CD8-positive, alpha-beta memory T cell (primary cell): ENCODE results near the gene MICU1. TPM values are rescaled to one million over a fixed set of nuclear protein-coding genes. Genes with fewer than 3 reads are reported as not detected.
"Not testable (repeated sequence)": the region's sequence is repeated elsewhere in the genome, so short reads cannot be mapped to it uniquely, and the experiment has no call there.

ENCODE experiments used
- CTCF ChIA-PET: fragments of 350-600 bp; sonication (Branson Sonifier 250); formaldehyde crosslinking; loops from one replicate; lab custom pipeline; 2021; ENCODE audit warnings: antibody characterized with exemption; lab: Charles Lee
- POLR2A ChIA-PET: fragments of 350-600 bp; sonication (Branson Sonifier 250); formaldehyde crosslinking; loops from one replicate; lab custom pipeline; 2021; ENCODE audit warnings: antibody characterized with exemption; lab: Charles Lee
- DNase-seq, 5 donors: peaks; one replicate each; pipeline versions ENCODE4 v3.0.0 to v3.0.0-alpha.2; 2020 to 2022; ENCODE audit warnings: mixed read lengths in 1 of 5
- H3K27ac ChIP-seq: one replicate; pipeline ENCODE4 v1.7.0; 2013; ENCODE audit warnings: low read depth, mild to moderate bottlenecking, low read length, moderate library complexity
- H3K27me3 ChIP-seq: 2 replicates; pipeline ENCODE4 v1.7.0; 2013; ENCODE audit warnings: low read length, mild to moderate bottlenecking; ENCODE audit not compliant: insufficient read depth, poor library complexity, severe bottlenecking
- H3K36me3 ChIP-seq: 2 replicates; pipeline ENCODE4 v1.7.0; 2013; ENCODE audit warnings: mild to moderate bottlenecking, low read length, moderate library complexity; ENCODE audit not compliant: insufficient read depth
- H3K4me1 ChIP-seq: 2 replicates; pipeline ENCODE4 v1.7.0; 2013; ENCODE audit warnings: mild to moderate bottlenecking, low read length, moderate library complexity; ENCODE audit not compliant: insufficient read depth
- H3K4me3 ChIP-seq: 2 replicates; pipeline ENCODE4 v1.7.0; 2013; ENCODE audit warnings: mild to moderate bottlenecking, low read length
- H3K9me3 ChIP-seq: 2 replicates; pipeline ENCODE4 v1.7.0; 2013; ENCODE audit warnings: mild to moderate bottlenecking, low read length
- H3K27ac Mint-ChIP-seq, 8 donors: one replicate each; pipeline ENCODE4 v1.8.0; 2020 to 2021; ENCODE audit warnings: mixed read lengths in 8 of 8, mild to moderate bottlenecking in 6 of 8, inconsistent platforms in 3 of 8, moderate library complexity in 3 of 8
- H3K27me3 Mint-ChIP-seq, 2 donors: one replicate each; pipeline ENCODE4 v1.8.0; 2020 to 2021; ENCODE audit warnings: mixed read lengths in 2 of 2, mild to moderate bottlenecking in 1 of 2, moderate library complexity in 1 of 2
- H3K36me3 Mint-ChIP-seq, 3 donors: one replicate each; pipeline ENCODE4 v1.8.0; 2020 to 2021; ENCODE audit warnings: mixed read lengths in 3 of 3, inconsistent platforms in 1 of 3, mild to moderate bottlenecking in 1 of 3
- H3K4me1 Mint-ChIP-seq, 3 donors: one replicate each; pipeline ENCODE4 v1.8.0; 2020 to 2021; ENCODE audit warnings: mixed read lengths in 3 of 3, inconsistent platforms in 1 of 3, mild to moderate bottlenecking in 1 of 3
- H3K4me3 Mint-ChIP-seq, 7 donors: one replicate each; pipeline ENCODE4 v1.8.0; 2020 to 2021; ENCODE audit warnings: mixed read lengths in 7 of 7, mild to moderate bottlenecking in 6 of 7, moderate library complexity in 4 of 7, inconsistent platforms in 2 of 7
- H3K9me3 Mint-ChIP-seq, 5 donors: one replicate each; pipeline ENCODE4 v1.8.0; 2020 to 2022; ENCODE audit warnings: mixed read lengths in 5 of 5, mild to moderate bottlenecking in 3 of 5, moderate library complexity in 2 of 5, inconsistent platforms in 1 of 5
- polyA plus RNA-seq: library from polyadenylated mRNA; unstranded; fragments of 300-500 nt; fragmentation: Illumina TruSeq; gene quantifications from one replicate; pipeline ENCODE4 v1.2.3, GENCODE V29; 2021
- total RNA-seq, 2 experiments: library from RNA; stranded (reverse); gene quantifications; one replicate each; pipeline ENCODE4 v1.2.3, GENCODE V29; 2021

The MICU1 gene
- total and polyA plus RNA-seq, 3 experiments from 2014 or later = 25.3 to 27.9 (median 26.9) TPM

DNA sequence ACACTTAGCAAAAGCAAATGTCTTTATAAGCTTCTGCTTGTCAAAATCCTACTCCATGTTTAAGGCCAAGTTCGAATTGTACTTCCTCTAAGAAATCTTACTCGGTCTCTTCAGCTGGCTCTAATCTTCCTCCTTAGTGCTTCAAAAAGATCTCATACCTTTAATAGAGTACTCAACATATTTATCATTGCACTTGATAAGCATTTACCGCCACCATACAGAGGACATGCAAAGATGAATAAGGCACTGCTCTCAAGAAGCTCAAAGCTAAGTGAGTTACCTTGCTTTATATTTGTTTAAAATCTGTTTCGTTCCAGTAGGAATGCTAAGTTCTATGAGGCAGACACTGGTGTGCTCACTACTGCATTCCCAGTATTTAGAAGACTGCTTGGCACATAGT lies 209.2 kb downstream of the MICU1 start:
- no peaks in the 10 kb centered on the region for H3K27me3 ChIP-seq
- Mint-ChIP-seq H3K27me3 (peaks cover 0 to 1% of the 10 kb centered on the region in 2 donors), H3K4me1 (no peaks in the 10 kb centered on the region), H3K27ac (no peak overlapping the region), H3K4me3 (no peak overlapping the region), H3K9me3 (peaks cover 0 to 8% (median 2%) of the 10 kb centered on the region in 5 donors), H3K36me3 (peaks cover 10 to 34% (median 24%) of the 10 kb centered on the region in 3 donors)
- H3K4me3 ChIP-seq = no peak overlapping the region
- H3K36me3 ChIP-seq = no peaks in the 10 kb centered on the region
- H3K4me1 ChIP-seq = no peaks in the 10 kb centered on the region
- CTCF ChIA-PET = no interaction called here
- no peak overlapping the region for H3K27ac ChIP-seq
- no peak for DNase-seq
- POLR2A ChIA-PET = no interaction called here
- H3K9me3 ChIP-seq = no peaks in the 10 kb centered on the region

DNA sequence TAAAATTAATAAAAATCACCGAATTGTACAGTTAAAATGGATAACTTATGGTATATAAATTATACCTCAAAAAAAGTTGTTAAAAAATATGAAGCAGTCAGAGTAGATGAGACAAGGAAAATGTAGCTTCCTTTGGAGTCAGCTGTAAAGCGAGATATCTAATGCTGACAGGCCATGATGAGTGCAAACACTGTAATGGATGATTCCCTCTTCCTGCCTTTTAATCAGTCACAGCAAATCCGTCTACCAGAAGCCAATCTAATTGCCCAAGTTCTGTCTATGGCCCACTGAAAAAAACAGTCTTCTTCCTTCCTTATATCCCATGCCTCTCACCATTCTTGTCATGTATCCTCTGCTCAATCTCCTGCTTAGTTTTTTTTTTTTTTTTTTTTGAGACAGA lies 211.2 kb downstream of the MICU1 start:
- DNase-seq = no peak
- peaks cover 0 to 24% (median 18%) of the 10 kb centered on the region in 3 donors for H3K36me3 Mint-ChIP-seq
- H3K27me3 ChIP-seq = no peaks in the 10 kb centered on the region
- H3K4me1 ChIP-seq = no peaks in the 10 kb centered on the region
- H3K36me3 ChIP-seq = no peaks in the 10 kb centered on the region
- peaks cover 0 to 2% (median 0%) of the 10 kb centered on the region in 3 donors for H3K4me1 Mint-ChIP-seq
- no peak overlapping the region for H3K4me3 ChIP-seq
- H3K9me3 Mint-ChIP-seq = peaks cover 0 to 8% (median 0%) of the 10 kb centered on the region in 5 donors
- H3K27me3 Mint-ChIP-seq = no peaks in the 10 kb centered on the region
- H3K9me3 ChIP-seq = no peaks in the 10 kb centered on the region
- H3K27ac Mint-ChIP-seq = no peak overlapping the region
- H3K4me3 Mint-ChIP-seq = peak overlapping the region in 1 of 7 donors; percentile 19
- no peak overlapping the region for H3K27ac ChIP-seq
- ChIA-PET CTCF (no interaction called here), POLR2A (no interaction called here)

DNA sequence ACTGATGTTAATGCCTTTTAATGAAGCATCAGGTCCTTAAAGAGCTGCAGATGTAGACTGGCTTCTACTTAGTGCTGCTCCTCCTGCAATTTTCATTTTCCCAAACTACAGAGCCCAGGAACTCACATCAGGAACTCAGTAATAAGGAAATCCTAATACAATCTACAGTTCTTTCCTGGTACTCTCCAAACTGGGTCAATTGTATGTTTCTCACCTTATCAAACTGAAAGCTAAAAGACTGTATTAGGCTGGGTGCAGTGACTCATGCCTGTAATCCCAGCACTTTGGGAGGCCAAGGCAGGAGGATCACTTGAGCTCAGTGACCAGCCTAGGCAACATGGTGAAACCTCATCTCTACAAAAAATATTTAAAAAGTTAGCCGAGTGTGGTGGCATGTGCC lies 216.7 kb downstream of the MICU1 start:
- Mint-ChIP-seq H3K9me3 (no peaks in the 10 kb centered on the region), H3K27me3 (no peaks in the 10 kb centered on the region), H3K27ac (no peak overlapping the region), H3K4me3 (no peak overlapping the region), H3K4me1 (peaks cover 0 to 2% (median 0%) of the 10 kb centered on the region in 3 donors), H3K36me3 (peaks cover 0 to 25% (median 14%) of the 10 kb centered on the region in 3 donors)
- H3K4me1 ChIP-seq = no peaks in the 10 kb centered on the region
- no peaks in the 10 kb centered on the region for H3K27me3 ChIP-seq
- H3K4me3 ChIP-seq = no peak overlapping the region
- H3K27ac ChIP-seq = no peak overlapping the region
- ChIA-PET CTCF (no interaction called here), POLR2A (no interaction called here)
- no peak for DNase-seq
- H3K9me3 ChIP-seq = no peaks in the 10 kb centered on the region
- H3K36me3 ChIP-seq = no peaks in the 10 kb centered on the region

DNA sequence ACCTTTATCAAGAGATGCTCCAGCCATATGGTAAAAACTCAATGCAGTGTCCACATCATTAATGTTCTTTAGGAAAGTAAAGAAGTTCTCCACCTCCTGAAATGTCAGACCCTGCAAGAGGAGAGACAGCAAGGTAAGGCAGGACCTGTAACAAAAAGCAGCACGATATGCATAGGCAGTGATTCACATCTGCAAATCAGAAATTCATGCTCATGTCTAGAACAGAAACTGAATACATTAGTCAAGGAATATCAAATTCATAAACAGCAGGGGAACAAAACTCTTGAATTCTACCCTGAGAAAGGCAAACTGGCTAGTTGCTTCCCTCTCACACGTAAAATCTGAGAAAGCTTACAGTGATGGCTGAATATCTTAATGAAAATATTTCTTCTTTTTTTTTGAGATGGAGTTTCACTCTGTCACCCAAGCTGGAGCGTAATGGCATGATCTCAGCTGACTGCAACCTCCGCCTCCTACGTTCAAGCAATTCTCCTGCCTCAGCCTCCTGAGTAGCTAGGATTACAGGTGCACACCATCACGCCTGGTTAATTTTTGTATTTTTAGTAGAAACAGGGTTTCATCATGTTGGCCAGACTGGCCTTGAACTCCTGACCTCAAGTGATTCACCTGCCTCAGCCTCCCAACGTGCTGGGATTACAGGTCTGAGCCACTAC lies 217.8 kb downstream of the MICU1 start:
- Histone ChIP-seq H3K4me3 (no peak overlapping the region), H3K9me3 (no peaks in the 10 kb centered on the region), H3K27ac (no peak overlapping the region), H3K27me3 (no peaks in the 10 kb centered on the region), H3K36me3 (no peaks in the 10 kb centered on the region), H3K4me1 (no peaks in the 10 kb centered on the region)
- Mint-ChIP-seq H3K9me3 (no peaks in the 10 kb centered on the region), H3K36me3 (peaks cover 0 to 21% (median 14%) of the 10 kb centered on the region in 3 donors), H3K4me1 (peaks cover 0 to 2% (median 0%) of the 10 kb centered on the region in 3 donors), H3K27ac (peak overlapping the region in 1 of 8 donors; percentile 65), H3K4me3 (no peak overlapping the region), H3K27me3 (no peaks in the 10 kb centered on the region)
- ChIA-PET CTCF (no interaction called here), POLR2A (no interaction called here)
- DNase-seq = no peak

DNA sequence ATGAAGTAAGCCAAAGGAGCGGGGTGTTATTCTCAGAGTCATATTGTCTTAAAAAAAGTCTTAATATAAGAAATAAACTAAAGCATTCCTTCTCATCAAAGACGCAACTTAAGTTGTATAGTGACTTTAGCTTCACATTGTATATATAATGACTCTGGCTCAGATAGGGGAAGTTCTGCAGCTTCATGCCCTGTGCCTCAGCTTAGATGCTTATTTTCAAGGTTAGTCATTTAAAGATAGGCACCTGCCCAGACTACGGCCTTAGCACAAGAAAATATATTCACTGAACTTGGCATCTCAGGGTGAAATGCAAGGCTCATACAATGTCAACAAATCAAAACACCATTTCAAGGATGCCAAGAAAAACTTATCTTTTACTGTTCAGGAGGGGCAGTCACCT lies 218.4 kb downstream of the MICU1 start:
- no peak overlapping the region for H3K4me3 ChIP-seq
- ChIA-PET CTCF (no interaction called here), POLR2A (no interaction called here)
- no peaks in the 10 kb centered on the region for H3K27me3 ChIP-seq
- H3K9me3 Mint-ChIP-seq = no peaks in the 10 kb centered on the region
- no peaks in the 10 kb centered on the region for H3K36me3 ChIP-seq
- H3K4me1 Mint-ChIP-seq = peaks cover 0 to 2% (median 0%) of the 10 kb centered on the region in 3 donors
- H3K27ac Mint-ChIP-seq = no peak overlapping the region
- no peak for DNase-seq
- H3K27ac ChIP-seq = no peak overlapping the region
- no peaks in the 10 kb centered on the region for H3K9me3 ChIP-seq
- H3K4me3 Mint-ChIP-seq = no peak overlapping the region
- no peaks in the 10 kb centered on the region for H3K4me1 ChIP-seq
- peaks cover 0 to 21% (median 14%) of the 10 kb centered on the region in 3 donors for H3K36me3 Mint-ChIP-seq
- H3K27me3 Mint-ChIP-seq = no peaks in the 10 kb centered on the region

DNA sequence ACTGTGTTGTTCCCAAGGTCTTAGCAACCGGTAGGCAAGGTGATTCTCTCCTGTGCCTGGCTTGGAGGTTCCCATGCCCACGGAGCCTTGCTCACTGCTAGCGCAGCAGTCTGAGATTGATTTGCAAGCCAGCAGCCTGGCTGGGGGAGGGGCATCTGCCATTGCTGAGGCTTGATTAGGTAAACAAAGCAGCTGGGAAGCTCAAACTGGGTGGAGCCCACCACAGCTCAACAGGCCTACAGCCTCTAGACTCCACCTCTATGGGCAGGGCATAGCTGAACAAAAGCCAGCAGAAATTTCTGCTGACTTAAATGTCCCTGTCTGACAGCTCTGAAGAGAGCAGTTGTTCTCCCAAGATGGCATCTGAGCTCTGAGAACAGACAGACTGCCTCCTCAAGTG lies 230.3 kb downstream of the MICU1 start:
- H3K36me3 ChIP-seq, H3K9me3 ChIP-seq, CTCF ChIA-PET, H3K4me3 Mint-ChIP-seq, H3K4me1 ChIP-seq, H3K27ac ChIP-seq, H3K4me1 Mint-ChIP-seq, H3K27me3 Mint-ChIP-seq, H3K27me3 ChIP-seq, POLR2A ChIA-PET, DNase-seq, H3K9me3 Mint-ChIP-seq, H3K27ac Mint-ChIP-seq, H3K4me3 ChIP-seq: not testable (repeated sequence)
- H3K36me3 Mint-ChIP-seq = peaks cover 15 to 21% (median 15%) of the 10 kb centered on the region in 3 donors

DNA sequence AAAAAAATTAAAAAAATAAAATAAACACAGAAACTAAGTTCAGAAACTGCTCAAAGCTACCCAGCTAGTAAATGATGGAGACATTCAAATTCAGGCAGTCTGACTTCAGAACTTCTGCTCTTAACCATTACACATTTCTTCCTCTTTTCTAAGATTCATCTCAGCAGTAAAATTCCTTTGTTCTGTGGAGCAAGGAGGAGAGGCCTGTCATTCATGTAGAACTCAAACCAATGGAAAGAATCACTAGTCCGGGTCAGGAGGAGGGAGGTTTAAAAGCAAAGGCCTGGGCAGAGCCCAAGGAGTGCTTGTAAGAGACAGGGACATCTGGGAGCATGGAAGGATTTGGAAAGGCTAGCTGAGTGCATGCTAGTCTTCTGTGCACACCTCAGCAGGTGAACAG lies 233.3 kb downstream of the MICU1 start:
- Mint-ChIP-seq H3K27me3 (no peaks in the 10 kb centered on the region), H3K27ac (no peak overlapping the region), H3K36me3 (peaks cover 7 to 20% (median 15%) of the 10 kb centered on the region in 3 donors), H3K4me1 (peaks cover 0 to 1% (median 0%) of the 10 kb centered on the region in 3 donors), H3K9me3 (no peaks in the 10 kb centered on the region), H3K4me3 (no peak overlapping the region)
- CTCF ChIA-PET = no interaction called here
- Histone ChIP-seq H3K4me1 (no peaks in the 10 kb centered on the region), H3K4me3 (no peak overlapping the region), H3K36me3 (no peaks in the 10 kb centered on the region), H3K27me3 (no peaks in the 10 kb centered on the region), H3K27ac (no peak overlapping the region), H3K9me3 (no peaks in the 10 kb centered on the region)
- no peak for DNase-seq
- POLR2A ChIA-PET = no interaction called here

DNA sequence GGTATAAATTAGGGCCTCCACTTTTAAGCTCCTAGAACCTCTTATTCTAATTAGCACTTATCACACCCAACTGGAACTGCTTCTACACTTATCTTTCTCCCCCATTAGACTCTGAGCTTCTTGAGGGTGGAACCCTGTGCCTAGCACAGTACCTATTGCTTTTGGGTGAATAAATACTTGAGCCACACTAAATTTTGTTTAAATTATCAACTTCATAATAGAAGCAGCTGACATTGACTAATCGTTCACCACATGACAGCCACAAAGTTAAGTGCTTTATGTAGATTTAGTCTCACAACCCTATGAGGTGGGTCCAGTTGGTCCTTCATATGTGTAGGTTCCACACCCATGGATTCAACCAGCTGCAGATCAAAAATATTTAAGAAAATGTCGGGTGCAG lies 235.1 kb downstream of the MICU1 start:
- Mint-ChIP-seq H3K27me3 (no peaks in the 10 kb centered on the region), H3K4me1 (no peaks in the 10 kb centered on the region), H3K4me3 (no peak overlapping the region), H3K27ac (no peak overlapping the region), H3K9me3 (no peaks in the 10 kb centered on the region), H3K36me3 (peaks cover 5 to 13% (median 7%) of the 10 kb centered on the region in 3 donors)
- POLR2A ChIA-PET = no interaction called here
- no peak for DNase-seq
- Histone ChIP-seq H3K4me1 (no peaks in the 10 kb centered on the region), H3K27me3 (no peaks in the 10 kb centered on the region), H3K9me3 (no peaks in the 10 kb centered on the region), H3K36me3 (no peaks in the 10 kb centered on the region), H3K27ac (no peak overlapping the region), H3K4me3 (no peak overlapping the region)
- CTCF ChIA-PET = no interaction called here
